Measurements from ENCODE around the gene ARMH3. TPM values are rescaled to one million over a fixed set of nuclear protein-coding genes. Genes with fewer than 3 reads are reported as not detected.

ARMH3 gene
- total RNA-seq, 2 experiments from 2014 or later, result 7.9 to 24.3 TPM

GRCh38 chr10:101950213-101950612 lies 105.8 kb downstream of the ARMH3 start:
- intact Hi-C loops (cut with micrococcal nuclease; ENCODE audit: unreplicated experiment), result no loop called here
- H3K4me1 ChIP-seq (ENCODE audit: insufficient read depth, low read length, poor library complexity, severe bottlenecking), result no peaks in the 10 kb centered on the region
- no peak overlapping the region for H3K4me2 ChIP-seq (ENCODE audit: low read length)
- no peaks in the 10 kb centered on the region for H3K79me2 ChIP-seq (ENCODE audit: insufficient read depth, low read depth, low read length)
- BruUV-seq (replicated peaks), result no TSS peak
- H2AFZ ChIP-seq (ENCODE audit: low read length), result no peak overlapping the region
- ChIA-PET CTCF (ENCODE audit: unreplicated experiment) (no interaction called here), POLR2A (no interaction called here)
- no peaks in the 10 kb centered on the region for H3K9me2 ChIP-seq (ENCODE audit: insufficient read depth, low read length)
- no peak for TF ChIP-seq CTCF (conservative IDR thresholded peaks at IDR 0.05; ENCODE audit: low read length)
- TF ChIP-seq EZH2phosphoT487 (IDR thresholded peaks at IDR 0.05; ENCODE audit: borderline replicate concordance, low read depth, low read length), result no peak
- H3K9me3 ChIP-seq (ENCODE audit: low read length), result no peaks in the 10 kb centered on the region
- H3K27ac ChIP-seq (ENCODE audit: low read depth, low read length, poor library complexity, severe bottlenecking), result no peak overlapping the region
- H4K20me1 ChIP-seq (ENCODE audit: insufficient read depth, low read length), result no peaks in the 10 kb centered on the region
- H3K36me3 ChIP-seq (ENCODE audit: insufficient read depth, low read length), result peaks cover 42% of the 10 kb centered on the region
- DNase-seq (ENCODE audit: low spot score), result no peak
- H3K4me3 ChIP-seq (ENCODE audit: low read depth, low read length, poor library complexity, severe bottlenecking), result no peak overlapping the region

GRCh38 chr10:101941871-101942270 lies 114.1 kb downstream of the ARMH3 start:
- ChIA-PET CTCF (ENCODE audit: unreplicated experiment) (no interaction called here), POLR2A (interaction anchor here (1.0 to 1.2 kb wide), 3 partner anchors 8 to 25 kb away, joined by 3 to 4 read pairs (median 3); no protein-coding TSS in a partner anchor)
- Histone ChIP-seq H2AFZ (ENCODE audit: low read length) (no peak overlapping the region), H3K9me3 (ENCODE audit: low read length) (no peaks in the 10 kb centered on the region), H3K4me3 (ENCODE audit: low read depth, low read length, poor library complexity, severe bottlenecking) (no peak overlapping the region), H3K79me2 (ENCODE audit: insufficient read depth, low read depth, low read length) (no peaks in the 10 kb centered on the region), H4K20me1 (ENCODE audit: insufficient read depth, low read length) (no peaks in the 10 kb centered on the region), H3K4me1 (ENCODE audit: insufficient read depth, low read length, poor library complexity, severe bottlenecking) (peaks cover 13% of the 10 kb centered on the region), H3K4me2 (ENCODE audit: low read length) (no peak overlapping the region), H3K9me2 (ENCODE audit: insufficient read depth, low read length) (no peaks in the 10 kb centered on the region), H3K27ac (ENCODE audit: low read depth, low read length, poor library complexity, severe bottlenecking) (no peak overlapping the region), H3K36me3 (ENCODE audit: insufficient read depth, low read length) (peaks cover 5% of the 10 kb centered on the region)
- intact Hi-C loops (cut with micrococcal nuclease; ENCODE audit: unreplicated experiment), result no loop called here
- TF ChIP-seq EZH2phosphoT487 (IDR thresholded peaks at IDR 0.05; ENCODE audit: borderline replicate concordance, low read depth, low read length) (no peak), CTCF (conservative IDR thresholded peaks at IDR 0.05; ENCODE audit: low read length) (no peak)
- no TSS peak for BruUV-seq (replicated peaks)
- DNase-seq (ENCODE audit: low spot score), result no peak

GRCh38 chr10:101940916-101941315 lies 115.1 kb downstream of the ARMH3 start:
- DNase-seq (ENCODE audit: low spot score), result no peak
- H3K27ac ChIP-seq (ENCODE audit: low read depth, low read length, poor library complexity, severe bottlenecking), result no peak overlapping the region
- H2AFZ ChIP-seq (ENCODE audit: low read length), result no peak overlapping the region
- no peaks in the 10 kb centered on the region for H3K9me3 ChIP-seq (ENCODE audit: low read length)
- H3K4me1 ChIP-seq (ENCODE audit: insufficient read depth, low read length, poor library complexity, severe bottlenecking), result peaks cover 13% of the 10 kb centered on the region
- POLR2A ChIA-PET, result interaction anchor here (1.0 to 1.2 kb wide), 2 partner anchors 17 to 88 kb away, joined by 3 to 4 read pairs; no protein-coding TSS in a partner anchor
- intact Hi-C loops (cut with micrococcal nuclease; ENCODE audit: unreplicated experiment), result no loop called here
- CTCF ChIA-PET (ENCODE audit: unreplicated experiment), result no interaction called here
- BruUV-seq (replicated peaks), result no TSS peak
- H3K4me2 ChIP-seq (ENCODE audit: low read length), result no peak overlapping the region
- TF ChIP-seq EZH2phosphoT487 (IDR thresholded peaks at IDR 0.05; ENCODE audit: borderline replicate concordance, low read depth, low read length) (no peak), CTCF (conservative IDR thresholded peaks at IDR 0.05; ENCODE audit: low read length) (no peak)
- no peaks in the 10 kb centered on the region for H4K20me1 ChIP-seq (ENCODE audit: insufficient read depth, low read length)
- no peaks in the 10 kb centered on the region for H3K79me2 ChIP-seq (ENCODE audit: insufficient read depth, low read depth, low read length)
- H3K9me2 ChIP-seq (ENCODE audit: insufficient read depth, low read length), result no peaks in the 10 kb centered on the region
- no peak overlapping the region for H3K4me3 ChIP-seq (ENCODE audit: low read depth, low read length, poor library complexity, severe bottlenecking)
- H3K36me3 ChIP-seq (ENCODE audit: insufficient read depth, low read length), result peaks cover 5% of the 10 kb centered on the region
